Body of pancreas (tissue), 4 donors: ENCODE measurements around the gene DTYMK. TPM values are rescaled to one million over a fixed set of nuclear protein-coding genes. Genes with fewer than 3 reads are reported as not detected.

ENCODE experiments used
- ATAC-seq: fragments of 150-250 bp; one replicate; pipeline ENCODE4 v1.9.1; 2016
- DNase-seq, 4 donors: peaks; one replicate each; pipeline ENCODE4 v3.0.0-alpha.2; 2019
- H3K27ac ChIP-seq, 4 donors: fragments of 200-600 bp; sonication (generic); 1 replicate in 3 of 4; 2 replicates in 1 of 4; pipeline versions ENCODE4 v1.5.1 to v1.6.1; 2016 to 2019; ENCODE audit warnings: mild to moderate bottlenecking in 1 of 4, mixed read lengths in 1 of 4, moderate library complexity in 1 of 4
- H3K27me3 ChIP-seq, 2 donors: fragments of 200-600 bp; sonication (generic); one replicate each; pipeline ENCODE4 v1.6.0; 2016; ENCODE audit warnings: mild to moderate bottlenecking in 1 of 2
- H3K36me3 ChIP-seq, 2 donors: fragments of 200-600 bp; sonication (generic); replicated peaks in 1 of 2; 2 replicates each; pipeline ENCODE4 v1.5.1; 2016; ENCODE audit warnings: low read depth in 2 of 2; ENCODE audit not compliant: insufficient read depth in 1 of 2
- H3K4me1 ChIP-seq: fragments of 200-600 bp; sonication (generic); one replicate; pipeline ENCODE4 v1.6.0; 2016
- H3K4me3 ChIP-seq, 2 donors: fragments of 200-600 bp; sonication (generic); 1 replicate in 1 of 2; 2 replicates in 1 of 2; pipeline ENCODE4 v1.5.1; 2016 to 2019
- H3K9me3 ChIP-seq, 3 donors: fragments of 200-600 bp; sonication (generic); 1 replicate in 2 of 3; 2 replicates in 1 of 3; pipeline ENCODE4 v1.5.1; 2016
- CTCF ChIP-seq, 7 experiments: fragments of 450-650 bp in 4 of 7; fragments of 200-600 bp in 3 of 7; sonication (generic) in 3 of 7; IDR thresholded peaks; one replicate each; pipeline ENCODE4 v1.5.1; 2016 to 2019; ENCODE audit warnings: antibody characterized with exemption in 7 of 7
- POLR2A ChIP-seq, 3 donors: fragments of 450-650 bp; IDR thresholded peaks; one replicate each; pipeline ENCODE4 v1.6.1; 2016; ENCODE audit warnings: antibody characterized with exemption in 3 of 3, mild to moderate bottlenecking in 2 of 3
- WGBS, 2 donors: methylation state at CpG; one replicate each; pipeline ENCODE4 v1.1.5; 2017; 5-methylcytosine and 5-hydroxymethylcytosine counted together
- intact Hi-C: fragments of 100-400 bp; cut with DNase I; formaldehyde crosslinking; loops from one replicate; pipeline ENCODE4 v1.15.1; 2023
- total RNA-seq, 2 donors: library from RNA; depleted of rRNA; stranded (reverse); fragments of >200 nt; gene quantifications; one replicate each; pipeline ENCODE4 v1.1.0, GENCODE V29; 2016

DTYMK gene
- total RNA-seq, 2 donors from 2014 or later: 5.7 to 12.5 TPM

- Histone ChIP-seq H3K4me3 (no peak overlapping the region), H3K27me3 (no peaks in the 10 kb centered on the region), H3K9me3 (no peaks in the 10 kb centered on the region), H3K4me1 (peaks cover under 1% of the 10 kb centered on the region), H3K27ac (peak overlapping the region in 1 of 4 donors; percentile 31), H3K36me3 (no peaks in the 10 kb centered on the region)
- TF ChIP-seq POLR2A (IDR thresholded peaks at IDR 0.05): no peak
- no peak for TF ChIP-seq CTCF (IDR thresholded peaks at IDR 0.05)
- intact Hi-C loops: no loop called here
- 92 to 100% methylated on average over 1 to 9 of the region's 19 CpGs for WGBS, 2 donors
- ATAC-seq (peak; percentile 51), DNase-seq (peak in 1 of 4 donors; percentile 46)
These were observed 42.0 kb upstream of the DTYMK start for GRCh38 chr2:241728627-241729026.

GRCh38 chr2:241728000-241728399 lies 41.4 kb upstream of the DTYMK start:
- no peak overlapping the region for H3K4me3 ChIP-seq
- TF ChIP-seq POLR2A (IDR thresholded peaks at IDR 0.05) (no peak), CTCF (IDR thresholded peaks at IDR 0.05) (no peak)
- intact Hi-C loops: no loop called here
- peak overlapping the region in 1 of 4 donors; percentile 31 for H3K27ac ChIP-seq
- no peaks in the 10 kb centered on the region for H3K27me3 ChIP-seq
- H3K36me3 ChIP-seq: peaks cover 0 to 2% of the 10 kb centered on the region in 2 donors
- H3K4me1 ChIP-seq: no peaks in the 10 kb centered on the region
- ATAC-seq (peak; percentile 7), DNase-seq (no peak)
- 85 to 87% methylated on average over 3 to 8 of the region's 8 CpGs for WGBS, 2 donors
- H3K9me3 ChIP-seq: peaks cover 0 to 3% (median 0%) of the 10 kb centered on the region in 3 donors

- Histone ChIP-seq H3K4me1 (no peaks in the 10 kb centered on the region), H3K27me3 (no peaks in the 10 kb centered on the region), H3K27ac (no peak overlapping the region), H3K36me3 (peaks cover 0 to 6% of the 10 kb centered on the region in 2 donors), H3K9me3 (peaks cover 0 to 3% (median 0%) of the 10 kb centered on the region in 3 donors), H3K4me3 (no peak overlapping the region)
- DNase-seq (no peak), ATAC-seq (peak; percentile 18)
- intact Hi-C loops: no loop called here
- WGBS, 2 donors: 86% methylated on average over 15 to 16 of the region's 16 CpGs
- no peak for TF ChIP-seq CTCF (IDR thresholded peaks at IDR 0.05)
These were observed 39.8 kb upstream of the DTYMK start for GRCh38 chr2:241726459-241726858.

GRCh38 chr2:241724975-241725870 lies 38.6 kb upstream of the DTYMK start:
- H3K4me1 ChIP-seq: no peaks in the 10 kb centered on the region
- TF ChIP-seq CTCF (IDR thresholded peaks at IDR 0.05) (no peak), POLR2A (IDR thresholded peaks at IDR 0.05) (no peak)
- ATAC-seq (no peak), DNase-seq (no peak)
- 92 to 96% methylated on average over 57 to 71 of the region's 76 CpGs for WGBS, 2 donors
- intact Hi-C loops: no loop called here
- H3K4me3 ChIP-seq: no peak overlapping the region
- no peaks in the 10 kb centered on the region for H3K27me3 ChIP-seq
- H3K27ac ChIP-seq: no peak overlapping the region
- peaks cover 0 to 11% of the 10 kb centered on the region in 2 donors for H3K36me3 ChIP-seq
- peaks cover 0 to 3% (median 0%) of the 10 kb centered on the region in 3 donors for H3K9me3 ChIP-seq
